ENCODE results near the gene MRPL16.
A peak's percentile ranks its signal among the peaks of the same experiment; 100 is the strongest.

The MRPL16 gene

GRCh38 chr11:59769828-59770227 is 40.8 kb downstream of the MRPL16 start:
- no peak for DNase-seq

GRCh38 chr11:59769111-59769510 is 41.5 kb downstream of the MRPL16 start:
- peak; percentile 29 for DNase-seq

- DNase-seq, result no peak
Observed at GRCh38 chr11:59767225-59767611, 43.4 kb downstream of the MRPL16 start.

GRCh38 chr11:59766542-59767224 is 43.9 kb downstream of the MRPL16 start:
- no peak for DNase-seq

- peak; percentile 83 for DNase-seq
Observed at GRCh38 chr11:59765068-59765735, 45.4 kb downstream of the MRPL16 start.

GRCh38 chr11:59761993-59762392 is 48.6 kb downstream of the MRPL16 start:
- no peak for DNase-seq

- DNase-seq, result no peak
Observed at GRCh38 chr11:59760771-59761170, 49.8 kb downstream of the MRPL16 start.

- no peak for DNase-seq
Observed at GRCh38 chr11:59759900-59760299, 50.7 kb downstream of the MRPL16 start.

- no peak for DNase-seq
Observed at GRCh38 chr11:59758401-59759037, 52.1 kb downstream of the MRPL16 start.

- no peak for DNase-seq
Observed at GRCh38 chr11:59756845-59757244, 53.7 kb downstream of the MRPL16 start.

GRCh38 chr11:59756558-59756840 is 54.1 kb downstream of the MRPL16 start:
- DNase-seq, result no peak

All from suppressor macrophage treated with lipopolysaccharide for 4 hours (primary cell).